A673 (cell line): ENCODE measurements around the gene ZBTB2. TPM values are rescaled to one million over a fixed set of nuclear protein-coding genes. Genes with fewer than 3 reads are reported as not detected.
"Not testable (repeated sequence)": the region's sequence is repeated elsewhere in the genome, so short reads cannot be mapped to it uniquely, and the experiment has no call there.

Source experiments
- BruUV-seq: library from RNA; stranded (reverse); fragments of 400-500 nt; replicated peaks from 2 replicates; lab custom pipeline; 2021; lab: Mats Ljungman, UMichigan
- CTCF ChIA-PET: fragments of 300-600 bp; sonication (Branson Sonifier 250); formaldehyde crosslinking; loops from one replicate; lab custom pipeline; 2022; ENCODE audit warnings: antibody characterized with exemption; lab: Charles Lee
- POLR2A ChIA-PET: fragments of 300-600 bp; sonication (Branson Sonifier 250); formaldehyde crosslinking; loops from one replicate; lab custom pipeline; 2022; ENCODE audit warnings: antibody characterized with exemption; ENCODE audit not compliant: low non-redundant PET; lab: Charles Lee
- DNase-seq: peaks from one replicate; pipeline ENCODE4 v3.0.0-alpha.2; 2015; ENCODE audit warnings: low spot score
- H3K27ac ChIP-seq: fragments of 200-600 bp; sonication (generic); 2 replicates; pipeline ENCODE4 v1.5.1; 2016; ENCODE audit warnings: mixed run types, low read depth, mild to moderate bottlenecking, mixed read lengths, antibody characterized with exemption, low read length; ENCODE audit not compliant: poor library complexity, severe bottlenecking
- H3K27me3 ChIP-seq: fragments of 200-600 bp; sonication (generic); replicated peaks from 2 replicates; pipeline ENCODE4 v1.6.1; 2017; ENCODE audit warnings: mixed run types, low read depth, mild to moderate bottlenecking, mixed read lengths, antibody characterized with exemption, low read length; ENCODE audit not compliant: insufficient read depth, poor library complexity
- H3K36me3 ChIP-seq: fragments of 200-600 bp; sonication (generic); 2 replicates; pipeline ENCODE4 v1.6.1; 2016; ENCODE audit warnings: mixed run types, mild to moderate bottlenecking, mixed read lengths, antibody characterized with exemption, low read length; ENCODE audit not compliant: insufficient read depth, poor library complexity, severe bottlenecking
- H3K4me1 ChIP-seq: fragments of 200-600 bp; sonication (generic); 2 replicates; pipeline ENCODE4 v1.6.1; 2017; ENCODE audit warnings: mixed run types, mild to moderate bottlenecking, mixed read lengths, antibody characterized with exemption, low read length; ENCODE audit not compliant: insufficient read depth, poor library complexity, severe bottlenecking
- H3K4me3 ChIP-seq: fragments of 200-600 bp; sonication (generic); 2 replicates; pipeline ENCODE4 v1.5.1; 2016; ENCODE audit warnings: low read depth, mixed run types, mild to moderate bottlenecking, mixed read lengths, low read length; ENCODE audit not compliant: poor library complexity, severe bottlenecking
- H3K9me3 ChIP-seq: fragments of 200-600 bp; sonication (generic); 2 replicates; pipeline ENCODE4 v1.6.1; 2016; ENCODE audit warnings: mixed run types, low read depth, mild to moderate bottlenecking, mixed read lengths, antibody characterized with exemption, low read length; ENCODE audit not compliant: poor library complexity, severe bottlenecking
- CTCF ChIP-seq: fragments of 300-800, 200-600 bp; sonication (generic); conservative IDR thresholded peaks from 2 replicates; pipeline ENCODE4 v1.5.1; 2017; ENCODE audit warnings: low read depth, mild to moderate bottlenecking, antibody characterized with exemption, low read length, moderate library complexity, mixed read lengths
- EZH2 ChIP-seq: fragments of 200-600 bp; sonication (generic); IDR thresholded peaks from 2 replicates; pipeline ENCODE4 v1.6.1; 2017; ENCODE audit warnings: borderline replicate concordance, low read depth, mild to moderate bottlenecking, mixed read lengths, antibody characterized with exemption, low read length; ENCODE audit not compliant: poor library complexity, severe bottlenecking
- intact Hi-C: fragments of 100-400 bp; cut with micrococcal nuclease; formaldehyde crosslinking; loops from one replicate; pipeline ENCODE4 v1.10.0; 2022; ENCODE audit not compliant: unreplicated experiment
- total RNA-seq: library from RNA; stranded (reverse); gene quantifications from 2 replicates; pipeline ENCODE4 v1.2.3, GENCODE V29; 2021

The ZBTB2 gene
- total RNA-seq, 1 experiment from 2014 or later: 24.0 TPM

DNA sequence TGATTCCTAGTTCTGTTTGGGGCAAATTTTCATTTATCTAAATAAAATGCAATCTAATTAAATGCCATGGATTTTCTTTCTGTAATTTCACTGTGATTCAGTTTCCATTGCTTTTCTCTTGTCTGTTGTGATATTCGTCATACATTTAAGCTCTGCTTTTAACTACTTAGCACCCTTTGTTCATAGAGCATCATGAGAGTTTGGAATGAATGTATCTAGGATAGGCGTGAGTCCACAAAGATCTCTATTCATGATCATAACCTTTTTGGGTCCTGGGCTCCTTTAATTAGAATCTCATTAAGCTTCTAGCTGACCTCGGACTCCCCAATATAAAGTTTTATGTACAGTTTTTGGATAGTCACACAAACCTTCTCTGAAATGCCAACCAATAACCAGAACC is 32.9 kb downstream of the ZBTB2 start:
- no TSS peak for BruUV-seq
- H3K9me3 ChIP-seq: no peaks in the 10 kb centered on the region
- intact Hi-C loops: no loop called here
- ChIA-PET POLR2A (interaction anchor here (0.6 kb wide), 1 partner anchor 493 kb away, joined by 8 read pairs; the partner anchor contains the start of gene MTHFD1L), CTCF (no interaction called here)
- H3K4me3 ChIP-seq: no peak overlapping the region
- H3K36me3 ChIP-seq: peaks cover 9% of the 10 kb centered on the region
- no peaks in the 10 kb centered on the region for H3K27me3 ChIP-seq
- TF ChIP-seq CTCF: no peak
- no peak for TF ChIP-seq EZH2
- H3K27ac ChIP-seq: no peak overlapping the region
- no peak for DNase-seq
- no peaks in the 10 kb centered on the region for H3K4me1 ChIP-seq

- H3K36me3 ChIP-seq: peaks cover 9% of the 10 kb centered on the region
- TSS peak; percentile 11 for BruUV-seq
- no peaks in the 10 kb centered on the region for H3K9me3 ChIP-seq
- ChIA-PET POLR2A (interaction anchor here (0.6 kb wide), 1 partner anchor 492 kb away, joined by 8 read pairs; the partner anchor contains the start of gene MTHFD1L), CTCF (interaction anchor here (0.7 kb wide), 1 partner anchor 342 kb away, joined by 4 read pairs; no protein-coding TSS in a partner anchor)
- intact Hi-C loops: no loop called here
- no peaks in the 10 kb centered on the region for H3K4me1 ChIP-seq
- DNase-seq: no peak
- TF ChIP-seq CTCF (no peak), EZH2 (no peak)
- no peak overlapping the region for H3K27ac ChIP-seq
- H3K4me3 ChIP-seq: no peak overlapping the region
- no peaks in the 10 kb centered on the region for H3K27me3 ChIP-seq
Measured at GRCh38 chr6:151357758-151358436, 33.5 kb downstream of the ZBTB2 start.

DNA sequence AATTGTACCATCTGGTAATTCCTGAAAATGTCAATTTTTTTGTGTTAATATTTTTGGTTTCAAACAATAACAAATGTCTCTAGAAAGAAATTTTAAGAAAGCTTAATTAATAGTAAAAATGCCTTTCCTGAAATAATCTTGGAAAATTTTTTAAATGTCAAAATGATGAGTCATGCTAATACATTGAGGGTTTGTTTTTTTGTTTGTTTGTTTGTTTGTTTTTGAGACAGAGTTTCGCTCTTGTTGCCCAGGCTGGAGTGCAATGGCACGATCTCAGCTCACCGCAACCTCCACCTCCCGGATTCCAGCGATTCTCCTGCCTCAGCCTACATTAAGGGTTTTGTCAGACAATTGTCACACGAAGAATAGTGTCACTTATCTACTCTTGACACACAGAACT is 34.4 kb downstream of the ZBTB2 start:
- H3K9me3 ChIP-seq, intact Hi-C loops, H3K4me3 ChIP-seq, BruUV-seq, DNase-seq, H3K27me3 ChIP-seq, H3K36me3 ChIP-seq, H3K4me1 ChIP-seq: not testable (repeated sequence)
- ChIA-PET POLR2A (interaction anchor here (0.6 kb wide), 1 partner anchor 107 kb away, joined by 4 read pairs; no protein-coding TSS in a partner anchor), CTCF (interaction anchor here (0.7 kb wide), 1 partner anchor 341 kb away, joined by 4 read pairs; no protein-coding TSS in a partner anchor)
- peak overlapping the region; percentile 29 for H3K27ac ChIP-seq
